HepG2 (cell line): Measurements from ENCODE around the gene SNX21. TPM values are rescaled to one million over a fixed set of nuclear protein-coding genes. Genes with fewer than 3 reads are reported as not detected.

ENCODE experiments used
- HNF4A ChIP-seq: sonication (generic); formaldehyde crosslinking; IDR thresholded peaks from 2 replicates; pipeline ENCODE4 v1.4.0; 2020; ENCODE audit warnings: missing genetic modification reagents
- MEIS2 ChIP-seq: sonication (generic); formaldehyde crosslinking; IDR thresholded peaks from 2 replicates; pipeline ENCODE4 v1.9.0; 2021; ENCODE audit warnings: mild to moderate bottlenecking, missing genetic modification reagents
- NONO ChIP-seq, 2 experiments: fragments of 450-650 bp in 1 of 2; sonication (generic) in 1 of 2; formaldehyde crosslinking in 1 of 2; IDR thresholded peaks in 1 of 2; conservative IDR thresholded peaks in 1 of 2; 2 replicates each; pipeline versions ENCODE4 v1.6.1 to v1.8.0; 2017 to 2022; ENCODE audit warnings: mild to moderate bottlenecking in 1 of 2, missing genetic modification reagents in 1 of 2, moderate library complexity in 1 of 2
- PRMT3 ChIP-seq: sonication (generic); formaldehyde crosslinking; IDR thresholded peaks from 2 replicates; pipeline ENCODE4 v1.8.1; 2022; ENCODE audit warnings: low read depth, mild to moderate bottlenecking, moderate library complexity, missing genetic modification reagents, borderline replicate concordance
- SIN3A ChIP-seq: IDR thresholded peaks from 2 replicates; pipeline ENCODE4 v1.6.1; 2011; ENCODE audit warnings: low read depth, mild to moderate bottlenecking, control low read depth, low read length, borderline replicate concordance
- SPEN ChIP-seq: sonication (generic); formaldehyde crosslinking; IDR thresholded peaks from 2 replicates; pipeline ENCODE4 v1.5.1; 2020; ENCODE audit warnings: low read depth, mild to moderate bottlenecking, missing genetic modification reagents
- ZFP90 ChIP-seq: sonication (generic); formaldehyde crosslinking; IDR thresholded peaks from 2 replicates; pipeline ENCODE4 v1.8.0; 2022; ENCODE audit warnings: missing genetic modification reagents, mild to moderate bottlenecking, inconsistent platforms, borderline replicate concordance
- ZNF614 ChIP-seq: IDR thresholded peaks from 2 replicates; pipeline ENCODE4 v1.6.1; 2018; ENCODE audit warnings: missing biosample characterization, missing genetic modification reagents, inconsistent platforms, borderline replicate concordance
- polyA plus RNA-seq, 8 experiments: library from polyadenylated mRNA; depleted of rRNA in 3 of 8; stranded (reverse) in 7 of 8; unstranded in 1 of 8; fragments of >200 nt; fragmentation: Illumina TruSeq in 4 of 8; extraction: Trizol in 4 of 8; gene quantifications; 2 replicates each; pipeline versions ENCODE4 v1.2.1 to v1.2.3, GENCODE V29; 2011 to 2016; ENCODE audit warnings: low read depth in 4 of 8, missing spikeins in 1 of 8, mixed read lengths in 1 of 8; ENCODE audit not compliant: insufficient read depth in 1 of 8
- total RNA-seq, 5 experiments: library from RNA; depleted of rRNA; stranded (reverse); fragments of >200 nt; fragmentation: Illumina TruSeq; extraction: Trizol; gene quantifications; 2 replicates each; pipeline ENCODE4 v1.2.3, GENCODE V29; 2016; ENCODE audit warnings: low read depth in 1 of 5
- TF ChIP-seq, protein P1 (sequence below): sonication (generic); formaldehyde crosslinking; IDR thresholded peaks from 2 replicates; pipeline ENCODE4 v1.5.0; 2020; ENCODE audit warnings: missing genetic modification reagents
- TF ChIP-seq, protein P2 (sequence below): sonication (generic); formaldehyde crosslinking; IDR thresholded peaks from 2 replicates; pipeline ENCODE4 v1.4.0; 2020; ENCODE audit warnings: mild to moderate bottlenecking, missing genetic modification reagents
- TF ChIP-seq, protein P3 (sequence below): sonication (generic); formaldehyde crosslinking; IDR thresholded peaks from 2 replicates; pipeline ENCODE4 v1.8.1; 2023; ENCODE audit warnings: mild to moderate bottlenecking, moderate library complexity, missing genetic modification reagents
- TF ChIP-seq, protein P4 (sequence below): sonication (generic); formaldehyde crosslinking; conservative IDR thresholded peaks from 2 replicates; pipeline ENCODE4 v1.8.0; 2022; ENCODE audit warnings: low read depth, missing genetic modification reagents
- TF ChIP-seq, protein P5 (sequence below): sonication (generic); formaldehyde crosslinking; IDR thresholded peaks from 2 replicates; pipeline ENCODE4 v1.4.0; 2020; ENCODE audit warnings: mild to moderate bottlenecking, low read depth, missing genetic modification reagents
- TF ChIP-seq, protein P6 (sequence below): IDR thresholded peaks from 2 replicates; pipeline ENCODE4 v1.6.1; 2016; ENCODE audit warnings: missing compliant biosample characterization, missing genetic modification reagents, borderline replicate concordance

The SNX21 gene
- total and polyA plus RNA-seq, 2 of the 13 experiments (the other 11 are each of a cell fraction or from before 2014, with no cell fraction given), result 7.7 to 12.8 TPM

DNA sequence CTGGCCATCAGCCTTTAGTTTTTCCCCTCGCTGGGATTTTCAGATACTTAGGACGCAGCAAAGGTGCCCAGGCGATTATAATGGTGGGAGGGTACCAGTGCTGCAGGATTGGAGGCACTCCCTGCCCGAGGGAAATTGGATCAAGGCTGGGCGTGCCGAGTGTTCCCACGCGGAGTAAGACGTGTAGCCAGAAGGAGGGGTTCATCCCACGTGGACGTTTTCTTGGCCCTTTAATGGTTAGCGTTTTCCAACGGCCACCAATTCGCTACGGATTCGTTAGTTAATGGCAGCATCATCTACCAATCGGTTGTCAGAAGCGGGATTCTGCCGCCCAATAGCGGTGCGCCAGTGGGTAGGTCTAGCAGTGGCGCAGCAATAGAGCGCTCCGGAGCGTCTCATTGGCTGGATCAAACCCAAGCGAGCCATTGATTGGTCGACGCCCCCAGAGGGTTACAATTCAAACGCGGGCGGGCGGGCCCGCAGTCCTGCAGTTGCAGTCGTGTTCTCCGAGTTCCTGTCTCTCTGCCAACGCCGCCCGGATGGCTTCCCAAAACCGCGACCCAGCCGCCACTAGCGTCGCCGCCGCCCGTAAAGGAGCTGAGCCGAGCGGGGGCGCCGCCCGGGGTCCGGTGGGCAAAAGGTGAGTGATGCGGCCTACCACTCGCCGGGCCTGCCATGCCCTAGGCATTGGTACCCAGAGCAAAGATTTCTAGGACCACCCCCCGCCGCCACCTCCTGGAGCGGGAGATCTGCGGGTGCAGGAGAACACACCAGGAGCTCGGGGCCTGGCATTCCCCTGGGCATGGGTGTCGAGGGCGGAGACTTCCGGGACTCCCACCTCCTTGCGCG is 21.2 kb upstream of the SNX21 start, which contains the start of gene UBE2C (continued):
- TF ChIP-seq, protein P1, sequence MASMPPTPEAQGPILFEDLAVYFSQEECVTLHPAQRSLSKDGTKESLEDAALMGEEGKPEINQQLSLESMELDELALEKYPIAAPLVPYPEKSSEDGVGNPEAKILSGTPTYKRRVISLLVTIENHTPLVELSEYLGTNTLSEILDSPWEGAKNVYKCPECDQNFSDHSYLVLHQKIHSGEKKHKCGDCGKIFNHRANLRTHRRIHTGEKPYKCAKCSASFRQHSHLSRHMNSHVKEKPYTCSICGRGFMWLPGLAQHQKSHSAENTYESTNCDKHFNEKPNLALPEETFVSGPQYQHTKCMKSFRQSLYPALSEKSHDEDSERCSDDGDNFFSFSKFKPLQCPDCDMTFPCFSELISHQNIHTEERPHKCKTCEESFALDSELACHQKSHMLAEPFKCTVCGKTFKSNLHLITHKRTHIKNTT (CRISPR knock-in tag), result no peak
- TF ChIP-seq HNF4A (CRISPR knock-in tag), result no peak
- no peak for TF ChIP-seq NONO (IDR thresholded peaks at IDR 0.05)
- TF ChIP-seq NONO (CRISPR knock-in tag; conservative IDR thresholded peaks at IDR 0.05), result peak; percentile 83
- TF ChIP-seq, protein P2, sequence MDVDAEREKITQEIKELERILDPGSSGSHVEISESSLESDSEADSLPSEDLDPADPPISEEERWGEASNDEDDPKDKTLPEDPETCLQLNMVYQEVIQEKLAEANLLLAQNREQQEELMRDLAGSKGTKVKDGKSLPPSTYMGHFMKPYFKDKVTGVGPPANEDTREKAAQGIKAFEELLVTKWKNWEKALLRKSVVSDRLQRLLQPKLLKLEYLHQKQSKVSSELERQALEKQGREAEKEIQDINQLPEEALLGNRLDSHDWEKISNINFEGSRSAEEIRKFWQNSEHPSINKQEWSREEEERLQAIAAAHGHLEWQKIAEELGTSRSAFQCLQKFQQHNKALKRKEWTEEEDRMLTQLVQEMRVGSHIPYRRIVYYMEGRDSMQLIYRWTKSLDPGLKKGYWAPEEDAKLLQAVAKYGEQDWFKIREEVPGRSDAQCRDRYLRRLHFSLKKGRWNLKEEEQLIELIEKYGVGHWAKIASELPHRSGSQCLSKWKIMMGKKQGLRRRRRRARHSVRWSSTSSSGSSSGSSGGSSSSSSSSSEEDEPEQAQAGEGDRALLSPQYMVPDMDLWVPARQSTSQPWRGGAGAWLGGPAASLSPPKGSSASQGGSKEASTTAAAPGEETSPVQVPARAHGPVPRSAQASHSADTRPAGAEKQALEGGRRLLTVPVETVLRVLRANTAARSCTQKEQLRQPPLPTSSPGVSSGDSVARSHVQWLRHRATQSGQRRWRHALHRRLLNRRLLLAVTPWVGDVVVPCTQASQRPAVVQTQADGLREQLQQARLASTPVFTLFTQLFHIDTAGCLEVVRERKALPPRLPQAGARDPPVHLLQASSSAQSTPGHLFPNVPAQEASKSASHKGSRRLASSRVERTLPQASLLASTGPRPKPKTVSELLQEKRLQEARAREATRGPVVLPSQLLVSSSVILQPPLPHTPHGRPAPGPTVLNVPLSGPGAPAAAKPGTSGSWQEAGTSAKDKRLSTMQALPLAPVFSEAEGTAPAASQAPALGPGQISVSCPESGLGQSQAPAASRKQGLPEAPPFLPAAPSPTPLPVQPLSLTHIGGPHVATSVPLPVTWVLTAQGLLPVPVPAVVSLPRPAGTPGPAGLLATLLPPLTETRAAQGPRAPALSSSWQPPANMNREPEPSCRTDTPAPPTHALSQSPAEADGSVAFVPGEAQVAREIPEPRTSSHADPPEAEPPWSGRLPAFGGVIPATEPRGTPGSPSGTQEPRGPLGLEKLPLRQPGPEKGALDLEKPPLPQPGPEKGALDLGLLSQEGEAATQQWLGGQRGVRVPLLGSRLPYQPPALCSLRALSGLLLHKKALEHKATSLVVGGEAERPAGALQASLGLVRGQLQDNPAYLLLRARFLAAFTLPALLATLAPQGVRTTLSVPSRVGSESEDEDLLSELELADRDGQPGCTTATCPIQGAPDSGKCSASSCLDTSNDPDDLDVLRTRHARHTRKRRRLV, result peak; percentile 47; the same call in 1 of the 2 replicates
- peak; percentile 61 for TF ChIP-seq SPEN
- 0 out of 2 replicates have a peak, but pooled peaks have one; percentile 37 for TF ChIP-seq MEIS2 (CRISPR knock-in tag)
- TF ChIP-seq PRMT3 (CRISPR knock-in tag), result peak; percentile 94; the same call in 1 of the 2 replicates
- TF ChIP-seq ZNF614 (CRISPR knock-in tag), result 0 out of 2 replicates have a peak, but pooled peaks have one; percentile 19
- TF ChIP-seq, protein P3, sequence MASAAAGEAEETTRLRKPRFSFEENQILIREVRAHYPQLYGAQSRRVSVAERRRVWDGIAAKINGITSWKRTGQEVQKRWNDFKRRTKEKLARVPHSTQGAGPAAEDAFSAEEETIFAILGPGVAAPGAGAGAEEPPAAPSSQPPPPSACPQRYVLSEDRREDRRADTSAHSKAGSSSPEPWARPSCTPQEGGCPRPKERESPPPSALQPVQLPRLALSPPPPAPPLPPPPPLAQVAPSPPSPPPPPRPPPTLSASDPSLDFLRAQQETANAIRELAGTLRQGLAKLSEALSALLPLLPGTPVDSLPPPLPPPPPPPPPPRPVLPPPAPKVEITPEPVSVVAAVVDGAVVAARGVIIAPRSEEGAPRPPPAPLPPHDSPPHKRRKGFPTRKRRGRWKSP, result 0 out of 2 replicates have a peak, but pooled peaks have one; percentile 50
- 0 out of 2 replicates have a peak, but pooled peaks have one; percentile 41 for TF ChIP-seq ZFP90 (CRISPR knock-in tag)
- TF ChIP-seq, protein P4, sequence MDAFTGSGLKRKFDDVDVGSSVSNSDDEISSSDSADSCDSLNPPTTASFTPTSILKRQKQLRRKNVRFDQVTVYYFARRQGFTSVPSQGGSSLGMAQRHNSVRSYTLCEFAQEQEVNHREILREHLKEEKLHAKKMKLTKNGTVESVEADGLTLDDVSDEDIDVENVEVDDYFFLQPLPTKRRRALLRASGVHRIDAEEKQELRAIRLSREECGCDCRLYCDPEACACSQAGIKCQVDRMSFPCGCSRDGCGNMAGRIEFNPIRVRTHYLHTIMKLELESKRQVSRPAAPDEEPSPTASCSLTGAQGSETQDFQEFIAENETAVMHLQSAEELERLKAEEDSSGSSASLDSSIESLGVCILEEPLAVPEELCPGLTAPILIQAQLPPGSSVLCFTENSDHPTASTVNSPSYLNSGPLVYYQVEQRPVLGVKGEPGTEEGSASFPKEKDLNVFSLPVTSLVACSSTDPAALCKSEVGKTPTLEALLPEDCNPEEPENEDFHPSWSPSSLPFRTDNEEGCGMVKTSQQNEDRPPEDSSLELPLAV, result 0 out of 2 replicates have a peak, but pooled peaks have one; percentile 34
- TF ChIP-seq, protein P5, sequence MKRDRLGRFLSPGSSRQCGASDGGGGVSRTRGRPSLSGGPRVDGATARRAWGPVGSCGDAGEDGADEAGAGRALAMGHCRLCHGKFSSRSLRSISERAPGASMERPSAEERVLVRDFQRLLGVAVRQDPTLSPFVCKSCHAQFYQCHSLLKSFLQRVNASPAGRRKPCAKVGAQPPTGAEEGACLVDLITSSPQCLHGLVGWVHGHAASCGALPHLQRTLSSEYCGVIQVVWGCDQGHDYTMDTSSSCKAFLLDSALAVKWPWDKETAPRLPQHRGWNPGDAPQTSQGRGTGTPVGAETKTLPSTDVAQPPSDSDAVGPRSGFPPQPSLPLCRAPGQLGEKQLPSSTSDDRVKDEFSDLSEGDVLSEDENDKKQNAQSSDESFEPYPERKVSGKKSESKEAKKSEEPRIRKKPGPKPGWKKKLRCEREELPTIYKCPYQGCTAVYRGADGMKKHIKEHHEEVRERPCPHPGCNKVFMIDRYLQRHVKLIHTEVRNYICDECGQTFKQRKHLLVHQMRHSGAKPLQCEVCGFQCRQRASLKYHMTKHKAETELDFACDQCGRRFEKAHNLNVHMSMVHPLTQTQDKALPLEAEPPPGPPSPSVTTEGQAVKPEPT (CRISPR knock-in tag), result 0 out of 2 replicates have a peak, but pooled peaks have one; percentile 20
- TF ChIP-seq, protein P6, sequence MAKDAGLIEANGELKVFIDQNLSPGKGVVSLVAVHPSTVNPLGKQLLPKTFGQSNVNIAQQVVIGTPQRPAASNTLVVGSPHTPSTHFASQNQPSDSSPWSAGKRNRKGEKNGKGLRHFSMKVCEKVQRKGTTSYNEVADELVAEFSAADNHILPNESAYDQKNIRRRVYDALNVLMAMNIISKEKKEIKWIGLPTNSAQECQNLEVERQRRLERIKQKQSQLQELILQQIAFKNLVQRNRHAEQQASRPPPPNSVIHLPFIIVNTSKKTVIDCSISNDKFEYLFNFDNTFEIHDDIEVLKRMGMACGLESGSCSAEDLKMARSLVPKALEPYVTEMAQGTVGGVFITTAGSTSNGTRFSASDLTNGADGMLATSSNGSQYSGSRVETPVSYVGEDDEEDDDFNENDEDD, result peak; percentile 98
- TF ChIP-seq SIN3A, result peak; percentile 99
